Body of pancreas (tissue), 4 donors: ENCODE measurements around the gene TEAD1.

Experiments
- CTCF ChIP-seq, 7 experiments: fragments of 450-650 bp in 4 of 7; fragments of 200-600 bp in 3 of 7; sonication (generic) in 3 of 7; IDR thresholded peaks; one replicate each; pipeline ENCODE4 v1.5.1; 2016 to 2019; ENCODE audit warnings: antibody characterized with exemption in 7 of 7
- POLR2A ChIP-seq, 3 donors: fragments of 450-650 bp; IDR thresholded peaks; one replicate each; pipeline ENCODE4 v1.6.1; 2016; ENCODE audit warnings: antibody characterized with exemption in 3 of 3, mild to moderate bottlenecking in 2 of 3

GRCh38 chr11:12685229-12685628 lies 11.0 kb downstream of the TEAD1 start:
- TF ChIP-seq CTCF (IDR thresholded peaks at IDR 0.05) (no peak), POLR2A (IDR thresholded peaks at IDR 0.05) (no peak)
